HG03457 (cell line): ENCODE results near the gene CEP41.
"Not testable (repeated sequence)": the region's sequence is repeated elsewhere in the genome, so short reads cannot be mapped to it uniquely, and the experiment has no call there.

Experiments used
- ATAC-seq: cut with Tn5 transposase; IDR thresholded peaks from one replicate; pipeline ENCODE4 v1.9.1; 2021; ENCODE audit warnings: moderate number of reproducible peaks; ENCODE audit not compliant: unreplicated experiment

CEP41 gene

GRCh38 chr7:130393841-130394411, 46.9 kb downstream of the CEP41 start:
- no peak for ATAC-seq

GRCh38 chr7:130393101-130393561, 47.7 kb downstream of the CEP41 start:
- no peak for ATAC-seq

- no peak for ATAC-seq
These were observed 50.3 kb downstream of the CEP41 start for GRCh38 chr7:130390486-130390885.

- no peak for ATAC-seq
These were observed 52.1 kb downstream of the CEP41 start for GRCh38 chr7:130388671-130389070.

GRCh38 chr7:130387628-130388403, 53.0 kb downstream of the CEP41 start:
- no peak for ATAC-seq

- ATAC-seq = no peak
These were observed 53.5 kb downstream of the CEP41 start for GRCh38 chr7:130387306-130387627.

GRCh38 chr7:130386876-130387275, 53.9 kb downstream of the CEP41 start:
- no peak for ATAC-seq

- no peak for ATAC-seq
These were observed 55.2 kb downstream of the CEP41 start for GRCh38 chr7:130385600-130386066.

- no peak for ATAC-seq
These were observed 55.8 kb downstream of the CEP41 start for GRCh38 chr7:130384841-130385599.

GRCh38 chr7:130384371-130384801, 56.4 kb downstream of the CEP41 start:
- ATAC-seq = no peak

GRCh38 chr7:130383187-130383980, 57.4 kb downstream of the CEP41 start:
- ATAC-seq = no peak

GRCh38 chr7:130381468-130382312, 59.1 kb downstream of the CEP41 start:
- ATAC-seq = no peak

- ATAC-seq = no peak
These were observed 59.9 kb downstream of the CEP41 start for GRCh38 chr7:130380861-130381455.

GRCh38 chr7:130379921-130380860, 60.6 kb downstream of the CEP41 start, which contains the start of gene CPA1:
Gene CPA1, plus strand, starts transcription at chr7:130380494. Its CDS starts 27 bp downstream, at chr7:130380521.
- ATAC-seq = no peak

GRCh38 chr7:130379532-130379920, 61.3 kb downstream of the CEP41 start:
- ATAC-seq = no peak

- ATAC-seq = no peak
These were observed 61.8 kb downstream of the CEP41 start for GRCh38 chr7:130379019-130379418.

GRCh38 chr7:130377178-130377577, 63.6 kb downstream of the CEP41 start:
- no peak for ATAC-seq

- ATAC-seq = not testable (repeated sequence)
These were observed 64.4 kb downstream of the CEP41 start for GRCh38 chr7:130376461-130376860.
